HG02938 (cell line): ENCODE results near the gene PSMD9.
"Not testable (repeated sequence)": the region's sequence is repeated elsewhere in the genome, so short reads cannot be mapped to it uniquely, and the experiment has no call there.

Source experiments
- ATAC-seq: cut with Tn5 transposase; IDR thresholded peaks from one replicate; pipeline ENCODE4 v1.9.1; 2021; ENCODE audit warnings: mild to moderate bottlenecking, moderate library complexity; ENCODE audit not compliant: unreplicated experiment

Gene PSMD9, protein sequence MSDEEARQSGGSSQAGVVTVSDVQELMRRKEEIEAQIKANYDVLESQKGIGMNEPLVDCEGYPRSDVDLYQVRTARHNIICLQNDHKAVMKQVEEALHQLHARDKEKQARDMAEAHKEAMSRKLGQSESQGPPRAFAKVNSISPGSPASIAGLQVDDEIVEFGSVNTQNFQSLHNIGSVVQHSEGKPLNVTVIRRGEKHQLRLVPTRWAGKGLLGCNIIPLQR

GRCh38 chr12:121888478-121889273 lies at the start of gene PSMD9:
Gene PSMD9, plus strand, starts transcription at chr12:121888790. Its CDS starts 67 bp downstream, at chr12:121888857.
- ATAC-seq = peak; percentile 87

GRCh38 chr12:121839106-121839992 lies 49.2 kb upstream of the PSMD9 start:
- peak; percentile 95 for ATAC-seq

DNA sequence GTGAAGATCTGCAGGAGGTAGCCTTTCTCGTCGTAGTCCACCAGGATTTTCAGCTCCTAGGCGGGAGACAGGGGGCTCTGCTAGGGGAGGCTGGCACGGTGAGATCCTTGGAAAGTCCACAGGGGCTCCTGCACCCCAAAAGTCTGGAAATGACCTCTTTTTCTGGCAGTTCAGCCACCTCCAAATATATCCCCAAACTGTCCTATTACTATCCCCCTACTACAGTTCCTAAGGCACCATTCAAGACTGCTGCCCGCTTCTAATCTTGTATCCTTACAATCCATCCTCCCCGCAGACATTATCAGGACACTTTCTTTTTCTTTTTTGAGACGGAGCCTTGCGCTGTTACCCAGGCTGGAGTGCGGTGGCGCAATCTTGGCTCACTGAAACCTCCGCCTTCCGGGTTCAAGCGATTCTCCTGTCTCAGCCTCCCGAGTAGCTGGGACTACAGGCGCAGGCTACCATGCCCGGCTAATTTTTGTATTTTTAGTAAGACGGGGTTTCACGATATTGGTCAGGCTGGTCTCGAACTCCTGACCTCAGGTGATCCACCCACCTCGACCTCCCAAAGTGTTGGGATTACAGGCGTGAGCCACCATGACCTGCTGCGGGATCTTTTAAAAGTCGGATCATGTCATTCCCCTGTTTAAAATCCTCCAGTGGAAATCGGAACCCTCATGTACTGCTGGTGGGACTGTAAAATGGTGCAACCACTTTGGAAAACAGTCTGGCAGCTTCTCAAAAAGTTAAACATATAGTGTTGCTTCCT lies 48.4 kb upstream of the PSMD9 start:
- ATAC-seq = no peak

DNA sequence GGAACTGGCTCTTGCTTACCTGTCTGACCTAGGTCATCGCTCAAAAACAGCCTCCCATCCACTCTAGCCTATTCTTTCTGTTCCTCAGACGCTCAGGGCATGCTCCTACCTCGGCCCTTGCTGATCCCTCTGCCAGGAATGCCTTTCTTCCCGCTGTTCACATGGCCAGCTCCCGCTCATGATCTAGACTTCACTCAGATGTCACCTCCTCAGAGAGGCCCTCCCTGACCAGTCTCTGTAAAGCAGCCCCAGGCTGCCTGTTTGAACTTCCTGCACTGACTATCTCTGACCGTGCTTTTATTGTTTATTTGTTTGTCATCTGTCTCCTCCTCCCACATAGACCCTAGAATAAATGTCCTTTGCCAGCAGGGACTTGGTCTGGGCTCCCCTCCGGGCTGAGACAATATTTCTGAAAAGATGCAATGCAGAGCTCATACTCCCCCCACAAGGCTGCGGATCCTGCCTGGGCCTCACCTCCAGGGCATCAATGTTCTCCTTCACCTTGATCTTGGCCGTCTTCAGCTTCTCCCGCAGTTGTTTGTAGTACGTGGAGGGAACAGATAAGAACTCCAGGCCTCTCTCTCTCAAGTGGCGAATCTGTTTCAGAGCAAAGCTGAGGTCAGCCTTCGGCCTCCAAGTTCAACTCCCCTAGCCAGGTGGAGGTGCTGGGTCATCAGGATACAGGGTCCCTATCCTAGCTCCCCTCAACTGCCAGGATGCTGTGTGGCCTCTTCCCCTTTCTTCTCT lies 45.2 kb upstream of the PSMD9 start:
- no peak for ATAC-seq

GRCh38 chr12:121845701-121846100 lies 42.9 kb upstream of the PSMD9 start:
- ATAC-seq = no peak

DNA sequence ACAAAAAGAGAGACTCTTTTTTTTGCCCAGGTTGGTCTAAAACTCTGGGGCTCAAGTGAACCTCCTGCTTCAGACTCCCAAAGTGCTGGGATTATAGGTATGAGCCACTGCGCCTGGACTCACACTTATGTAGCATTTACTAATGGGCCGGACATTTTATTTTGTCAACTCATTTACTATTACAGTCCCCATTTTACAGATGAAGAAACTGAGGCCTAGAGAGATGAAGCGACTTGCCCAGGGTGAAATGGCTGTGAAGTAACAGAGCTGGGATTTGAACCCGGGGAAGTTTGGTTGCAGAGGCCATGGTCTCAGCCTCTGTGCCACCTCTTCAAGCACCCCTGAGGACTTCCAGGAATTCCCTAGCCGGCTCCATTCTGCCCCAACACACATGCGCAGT lies 39.4 kb upstream of the PSMD9 start:
- no peak for ATAC-seq

DNA sequence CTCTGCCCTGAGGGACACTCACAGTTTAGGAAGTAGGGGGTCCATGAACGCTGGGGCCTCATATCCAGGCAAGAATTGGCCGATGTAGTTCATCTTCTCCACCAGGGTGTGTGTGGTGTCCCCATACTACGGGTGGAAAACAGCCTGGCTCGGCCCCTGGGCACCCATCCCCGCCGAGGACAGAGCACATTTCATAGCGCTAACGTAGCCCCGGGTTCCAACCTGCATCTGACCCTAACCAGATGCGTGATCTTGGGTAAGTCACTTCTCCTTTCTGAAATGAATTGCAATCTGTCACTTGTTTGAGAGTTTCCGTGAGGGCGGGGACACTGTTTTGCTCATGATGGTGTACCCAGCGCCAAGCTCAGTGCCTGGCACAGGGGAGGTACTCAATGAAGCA lies 38.9 kb upstream of the PSMD9 start:
- ATAC-seq = no peak

DNA sequence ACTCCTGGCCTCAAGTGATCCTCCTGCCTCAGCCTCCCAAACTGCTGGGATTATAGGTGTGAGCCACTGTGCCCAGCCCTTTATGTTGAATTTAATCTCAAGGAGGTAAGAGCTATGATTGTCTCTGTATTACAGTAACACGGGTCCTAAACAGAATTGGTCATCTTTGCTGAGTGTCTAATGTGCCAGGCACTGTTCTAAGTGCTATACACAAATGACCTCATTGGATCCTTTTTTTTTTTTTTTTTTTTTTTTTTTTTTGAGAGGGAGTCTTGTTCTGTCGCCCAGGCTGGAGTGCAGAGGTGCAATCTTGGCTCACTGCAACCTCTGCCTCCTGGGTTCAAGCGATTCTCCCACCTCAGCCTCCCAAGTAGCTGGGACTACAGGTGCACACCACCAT lies 36.2 kb upstream of the PSMD9 start:
- not testable (repeated sequence) for ATAC-seq

- ATAC-seq = no peak
Observed at GRCh38 chr12:121857322-121858246, 31.0 kb upstream of the PSMD9 start.

DNA sequence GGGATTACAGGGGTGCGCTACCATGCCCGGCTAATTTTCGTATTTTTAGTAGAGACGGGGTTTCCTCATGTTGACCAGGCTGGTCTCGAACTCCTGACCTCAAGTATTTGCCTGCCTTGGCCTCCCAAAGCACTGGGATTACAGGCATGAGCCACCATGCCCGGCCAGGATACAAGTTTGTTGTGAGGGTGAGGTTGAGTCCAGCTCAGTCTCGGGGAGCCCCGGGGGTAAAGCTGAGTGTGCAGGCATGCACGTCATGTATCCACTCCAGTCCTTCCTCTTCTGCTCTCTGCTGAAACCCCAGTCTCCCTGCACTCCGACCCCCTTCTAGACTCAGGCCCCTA lies 30.3 kb upstream of the PSMD9 start:
- no peak for ATAC-seq

DNA sequence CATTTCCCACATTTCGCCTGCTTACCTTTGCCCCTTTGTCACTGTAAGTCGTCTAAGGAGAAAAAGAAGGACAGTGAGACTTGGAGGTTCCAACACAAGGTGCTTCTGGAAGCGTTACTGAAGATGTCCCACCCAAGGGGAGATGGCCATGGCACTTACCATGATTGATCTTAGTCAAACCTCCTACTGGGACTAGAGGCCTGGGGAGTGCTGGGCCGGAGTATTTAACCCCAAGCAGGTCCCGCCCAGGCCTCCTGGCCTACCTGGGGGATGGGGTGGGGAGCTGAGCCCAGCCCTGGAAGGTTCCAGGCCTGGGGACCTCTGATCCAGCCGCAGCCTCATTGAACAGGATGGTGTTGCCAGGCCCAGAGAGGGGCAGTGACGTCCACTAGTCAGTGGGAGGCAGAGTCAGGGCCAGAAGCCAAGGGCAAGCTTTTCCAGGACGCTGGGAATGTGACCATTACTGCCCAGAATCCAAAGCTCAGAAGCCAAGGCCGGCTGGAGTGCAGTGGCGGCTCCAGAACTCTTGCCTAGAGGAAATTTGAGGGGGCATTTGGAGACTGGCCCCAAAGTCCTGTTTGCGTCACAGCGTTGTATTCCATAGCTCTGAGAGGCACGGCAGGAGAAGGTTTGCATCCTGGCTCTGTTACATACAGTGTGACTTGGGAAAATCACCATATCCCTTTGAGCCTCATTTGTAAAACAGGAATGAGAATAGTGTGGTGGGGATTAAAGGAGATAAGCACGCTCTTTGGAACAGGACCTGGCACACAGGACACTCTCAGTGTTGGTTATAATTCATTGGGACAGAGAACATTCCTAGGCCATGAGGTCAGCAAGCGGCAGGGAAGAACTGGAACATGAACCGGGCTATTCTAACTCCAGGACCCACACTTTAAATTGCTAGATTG lies 29.7 kb upstream of the PSMD9 start, which contains the start of gene HPD:
TSS of gene HPD (minus strand) at position 198 of the 911 bp plus-strand sequence. CDS start at position 162, 36 bp downstream.
- ATAC-seq = no peak

- no peak for ATAC-seq
Observed at GRCh38 chr12:121860257-121860656, 28.3 kb upstream of the PSMD9 start.

- not testable (repeated sequence) for ATAC-seq
Observed at GRCh38 chr12:121860699-121861098, 27.9 kb upstream of the PSMD9 start.

DNA sequence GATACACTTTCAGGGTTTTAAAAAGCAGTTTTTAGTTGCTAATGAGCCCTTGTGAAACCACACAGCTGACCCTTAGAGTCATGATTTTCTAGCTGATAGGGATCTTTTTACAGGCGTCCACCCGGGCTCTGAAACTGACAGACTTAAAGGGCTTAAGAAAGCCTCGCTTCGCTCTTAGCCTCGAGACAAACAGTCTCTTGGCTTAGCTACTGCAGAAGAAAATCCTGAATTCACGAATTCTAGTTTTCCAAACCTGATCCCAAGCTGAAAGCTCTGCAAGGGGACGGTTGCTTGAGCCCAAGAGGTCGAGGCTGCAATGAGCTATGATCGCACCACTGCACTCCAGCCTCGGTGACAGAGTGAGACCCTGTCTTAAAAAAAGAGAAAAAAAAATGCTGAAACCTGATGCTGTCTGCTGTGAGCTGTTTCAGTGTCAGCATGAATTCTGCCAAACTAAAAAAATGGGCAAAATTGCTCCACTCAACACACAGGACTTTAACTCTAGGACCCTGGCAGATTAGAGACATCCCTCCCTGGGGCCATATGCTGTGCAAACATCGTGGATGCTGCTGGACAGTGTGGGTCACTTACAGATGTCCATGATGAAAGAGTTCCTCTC lies 26.8 kb upstream of the PSMD9 start:
- ATAC-seq = no peak

DNA sequence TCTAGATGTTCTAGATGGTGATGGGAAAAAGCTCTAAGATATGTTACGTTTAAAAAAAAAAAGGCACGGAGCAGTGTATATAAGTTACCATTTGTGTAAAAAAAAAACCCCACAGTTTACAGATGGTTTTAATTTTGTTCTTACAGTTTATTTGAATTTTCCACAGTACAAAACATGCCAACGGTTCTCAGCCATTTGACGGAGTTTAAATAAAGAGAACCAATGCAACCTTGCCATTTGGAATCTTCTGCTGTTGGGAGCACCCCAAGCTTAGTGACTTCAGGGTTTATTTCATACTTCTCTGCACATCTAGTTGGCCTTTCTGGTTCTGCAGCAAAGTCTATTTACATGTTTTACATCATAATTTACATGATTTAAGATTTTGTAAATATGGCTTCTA lies 22.3 kb upstream of the PSMD9 start:
- no peak for ATAC-seq

DNA sequence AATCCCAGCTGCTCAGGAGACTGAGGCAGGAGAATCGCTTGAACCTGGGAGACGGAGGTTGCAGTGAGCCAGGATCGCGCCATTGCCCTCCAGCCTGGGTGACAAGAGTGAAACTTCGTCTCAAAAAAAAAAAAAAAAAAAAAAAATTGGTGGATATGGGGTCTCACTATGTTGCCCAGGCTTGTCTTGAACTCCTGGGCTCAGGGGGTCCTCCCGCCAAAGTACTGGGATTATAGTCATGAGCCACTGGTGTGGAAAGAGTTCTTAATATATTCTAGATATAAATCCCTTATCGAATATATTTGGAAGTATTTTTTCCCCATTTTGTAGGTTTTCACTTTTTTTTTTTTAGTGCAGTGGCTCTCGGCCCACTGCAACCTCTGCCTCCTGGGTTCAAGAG lies 19.4 kb upstream of the PSMD9 start:
- not testable (repeated sequence) for ATAC-seq

- ATAC-seq = no peak
Observed at GRCh38 chr12:121871467-121871866, 17.1 kb upstream of the PSMD9 start.
